ENCODE results near the gene MAPK12. TPM values are rescaled to one million over a fixed set of nuclear protein-coding genes. Genes with fewer than 3 reads are reported as not detected.
A peak's percentile ranks its signal among the peaks of the same experiment; 100 is the strongest.

Gene MAPK12
- total and polyA plus RNA-seq, 2 of the 8 experiments (the other 6 are each of a cell fraction or from before 2014, with no cell fraction given): 17.3 to 20.3 TPM

- no peak overlapping the region for H3K56ac ChIP-seq (replicated peaks; ENCODE audit: insufficient read length, low read depth, low read length)
- POLR2A ChIA-PET (ENCODE audit: partially characterized antibody): interaction anchor here (1.9 kb wide), 1 partner anchor 16 kb away, joined by 4 read pairs; the partner anchor contains the start of gene HDAC10
- H3K36me3 ChIP-seq (ENCODE audit: control insufficient read depth in 2 of 4, insufficient read depth in 4 of 4, low read length in 3 of 4): no peaks in the 10 kb centered on the region
- no peak overlapping the region for H2BK15ac ChIP-seq (ENCODE audit: low read length)
- H3K27ac ChIP-seq (ENCODE audit: low read depth, low read length): no peak overlapping the region
- H3K23me2 ChIP-seq (ENCODE audit: low read depth, low read length): peaks cover 11% of the 10 kb centered on the region; the same call in 1 of the 2 replicates
- no peak overlapping the region for H3K14ac ChIP-seq (ENCODE audit: insufficient read length)
- H3K4me1 ChIP-seq (replicated peaks in 1 of 4; ENCODE audit: control insufficient read depth in 3 of 4, insufficient read depth in 4 of 4, low read length in 3 of 4): peaks cover 2 to 18% (median 13%) of the 10 kb centered on the region in 4 experiments; a peak in 6 of 7 replicates
- CTCF ChIA-PET (ENCODE audit: partially characterized antibody): interaction anchor here (0.5 to 4.7 kb wide), 8 partner anchors 10 to 86 kb away, joined by 3 to 30 read pairs (median 4); partner anchors contain the start of gene HDAC10
- no peak overlapping the region for H2BK5ac ChIP-seq (ENCODE audit: low read depth, low read length)
- no peak overlapping the region for H4K91ac ChIP-seq (replicated peaks; ENCODE audit: insufficient read length, low read length)
- H4K5ac ChIP-seq (ENCODE audit: insufficient read length, low read depth, low read length): no peak overlapping the region
- no peak for DNase-seq (ENCODE audit: low read depth in 1 of 2, low spot score in 2 of 2)
- peak overlapping the region in 1 of 4 experiments; percentile 51; a peak in 1 of 8 replicates for H3K4me3 ChIP-seq (ENCODE audit: extremely low read depth in 1 of 4, insufficient read depth in 2 of 4, low read depth in 3 of 4, low read length in 4 of 4)
- H3K4ac ChIP-seq (replicated peaks; ENCODE audit: insufficient read length, low read depth, low read length): no peak overlapping the region
- H3K4me2 ChIP-seq (ENCODE audit: insufficient read depth in 1 of 2, low read depth in 2 of 2, low read length in 2 of 2): peak overlapping the region; percentile 28 to 52; a peak in 2 of 4 replicates
- no peak overlapping the region for H2AFZ ChIP-seq (ENCODE audit: low read length)
- H2BK12ac ChIP-seq (ENCODE audit: low read depth, low read length): no peak overlapping the region
- H2BK20ac ChIP-seq (ENCODE audit: low read length): no peak overlapping the region
- H3K23ac ChIP-seq (ENCODE audit: insufficient read length): no peak overlapping the region
- WGBS, 2 experiments (ENCODE audit: extremely low coverage in 1 of 2, insufficient coverage in 1 of 2, insufficient read length in 1 of 2, insufficient replicate concordance in 2 of 2, low coverage in 1 of 2, low lambda C conversion rate in 2 of 2, missing lambda C conversion rate in 1 of 2): 79% methylated on average over 25 of the region's 37 CpGs; no CpG with 5 or more reads in 1 of the 2 experiments
- no peaks in the 10 kb centered on the region for H3K79me2 ChIP-seq (ENCODE audit: control insufficient read depth in 1 of 2, insufficient read depth in 2 of 2, low read length in 2 of 2)
- H4K20me1 ChIP-seq (replicated peaks in 1 of 2; ENCODE audit: control insufficient read depth in 1 of 2, insufficient read depth in 2 of 2, low read length in 2 of 2): no peaks in the 10 kb centered on the region
- peaks cover 0 to 10% of the 10 kb centered on the region in 2 experiments; a peak in 1 of 4 replicates for H3K9me3 ChIP-seq (ENCODE audit: insufficient read depth in 2 of 2, low read depth in 1 of 2, low read length in 1 of 2)
- peaks cover 24 to 57% (median 46%) of the 10 kb centered on the region in 4 experiments; a peak in 6 of 7 replicates for H3K27me3 ChIP-seq (replicated peaks in 1 of 4; ENCODE audit: control insufficient read depth in 3 of 4, extremely low read depth in 1 of 4, insufficient read depth in 3 of 4, low read length in 3 of 4)
- no peak overlapping the region for H2AK5ac ChIP-seq (ENCODE audit: low read depth, low read length)
- no peak overlapping the region for H3K9ac ChIP-seq (replicated peaks in 1 of 4; ENCODE audit: extremely low read depth in 1 of 4, low read depth in 3 of 4, low read length in 3 of 4)
- no peak overlapping the region for H3K18ac ChIP-seq (ENCODE audit: extremely low read depth, low read length)
- H3K79me1 ChIP-seq (ENCODE audit: low read depth, low read length): no peaks in the 10 kb centered on the region
- no peak overlapping the region for H4K8ac ChIP-seq (ENCODE audit: extremely low read depth, insufficient read depth, low read length)
- no peak for FAIRE-seq
- no peak overlapping the region for H2BK120ac ChIP-seq (replicated peaks; ENCODE audit: low read depth, low read length)
- TF ChIP-seq HDAC2 (IDR thresholded peaks at IDR 0.05; ENCODE audit: borderline replicate concordance in 1 of 2, low read depth in 2 of 2, low read length in 2 of 2) (no peak), KDM5A (IDR thresholded peaks at IDR 0.05; ENCODE audit: low read length) (no peak), GABPA (IDR thresholded peaks at IDR 0.05; ENCODE audit: borderline replicate concordance, insufficient read depth, low read length) (no peak), SIN3A (conservative IDR thresholded peaks at IDR 0.05 in 1 of 2, IDR thresholded peaks at IDR 0.05 in 1 of 2; ENCODE audit: low read depth in 1 of 2, low read length in 2 of 2) (no peak), TBP (IDR thresholded peaks at IDR 0.05; ENCODE audit: low read depth, low read length) (no peak), ZNF274 (IDR thresholded peaks at IDR 0.05; ENCODE audit: borderline replicate concordance, extremely low read depth, low read length) (no peak), BCL11A (IDR thresholded peaks at IDR 0.05; ENCODE audit: low read depth in 2 of 2, low read length in 2 of 2) (no peak), CREB1 (IDR thresholded peaks at IDR 0.05) (no peak), BACH1 (IDR thresholded peaks at IDR 0.05; ENCODE audit: low read length) (no peak), CTBP2 (IDR thresholded peaks at IDR 0.05; ENCODE audit: borderline replicate concordance, insufficient read depth, insufficient read length, low read length) (no peak), RBBP5 (IDR thresholded peaks at IDR 0.05; ENCODE audit: borderline replicate concordance, low read depth, low read length) (no peak), RNF2 (IDR thresholded peaks at IDR 0.05; ENCODE audit: borderline replicate concordance, low read depth, low read length, missing control alignments, poor library complexity, severe bottlenecking) (no peak)
Observed at GRCh38 chr22:50266994-50267393, 5.5 kb upstream of the MAPK12 start.

Data from H1 (cell line).